ENCODE results near the gene KHDRBS1.
"Not testable (repeated sequence)": the region's sequence is repeated elsewhere in the genome, so short reads cannot be mapped to it uniquely, and the experiment has no call there.

The KHDRBS1 gene

GRCh38 chr1:32062867-32063230 is 49.2 kb downstream of the KHDRBS1 start:
- TF ChIP-seq, protein P1, sequence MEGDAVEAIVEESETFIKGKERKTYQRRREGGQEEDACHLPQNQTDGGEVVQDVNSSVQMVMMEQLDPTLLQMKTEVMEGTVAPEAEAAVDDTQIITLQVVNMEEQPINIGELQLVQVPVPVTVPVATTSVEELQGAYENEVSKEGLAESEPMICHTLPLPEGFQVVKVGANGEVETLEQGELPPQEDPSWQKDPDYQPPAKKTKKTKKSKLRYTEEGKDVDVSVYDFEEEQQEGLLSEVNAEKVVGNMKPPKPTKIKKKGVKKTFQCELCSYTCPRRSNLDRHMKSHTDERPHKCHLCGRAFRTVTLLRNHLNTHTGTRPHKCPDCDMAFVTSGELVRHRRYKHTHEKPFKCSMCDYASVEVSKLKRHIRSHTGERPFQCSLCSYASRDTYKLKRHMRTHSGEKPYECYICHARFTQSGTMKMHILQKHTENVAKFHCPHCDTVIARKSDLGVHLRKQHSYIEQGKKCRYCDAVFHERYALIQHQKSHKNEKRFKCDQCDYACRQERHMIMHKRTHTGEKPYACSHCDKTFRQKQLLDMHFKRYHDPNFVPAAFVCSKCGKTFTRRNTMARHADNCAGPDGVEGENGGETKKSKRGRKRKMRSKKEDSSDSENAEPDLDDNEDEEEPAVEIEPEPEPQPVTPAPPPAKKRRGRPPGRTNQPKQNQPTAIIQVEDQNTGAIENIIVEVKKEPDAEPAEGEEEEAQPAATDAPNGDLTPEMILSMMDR (conservative IDR thresholded peaks at IDR 0.05; ENCODE audit: low read depth, low read length) = no peak
- DNase-seq (ENCODE audit: low read depth) = no peak
- no peak overlapping the region for H3K4me3 ChIP-seq (ENCODE audit: low read length)

- DNase-seq (ENCODE audit: low read depth) = no peak
- TF ChIP-seq, protein P1 (conservative IDR thresholded peaks at IDR 0.05; ENCODE audit: low read depth, low read length) = peak; percentile 59
- no peak overlapping the region for H3K4me3 ChIP-seq (ENCODE audit: low read length)
Measured at GRCh38 chr1:32063261-32063681, 49.6 kb downstream of the KHDRBS1 start.

DNA sequence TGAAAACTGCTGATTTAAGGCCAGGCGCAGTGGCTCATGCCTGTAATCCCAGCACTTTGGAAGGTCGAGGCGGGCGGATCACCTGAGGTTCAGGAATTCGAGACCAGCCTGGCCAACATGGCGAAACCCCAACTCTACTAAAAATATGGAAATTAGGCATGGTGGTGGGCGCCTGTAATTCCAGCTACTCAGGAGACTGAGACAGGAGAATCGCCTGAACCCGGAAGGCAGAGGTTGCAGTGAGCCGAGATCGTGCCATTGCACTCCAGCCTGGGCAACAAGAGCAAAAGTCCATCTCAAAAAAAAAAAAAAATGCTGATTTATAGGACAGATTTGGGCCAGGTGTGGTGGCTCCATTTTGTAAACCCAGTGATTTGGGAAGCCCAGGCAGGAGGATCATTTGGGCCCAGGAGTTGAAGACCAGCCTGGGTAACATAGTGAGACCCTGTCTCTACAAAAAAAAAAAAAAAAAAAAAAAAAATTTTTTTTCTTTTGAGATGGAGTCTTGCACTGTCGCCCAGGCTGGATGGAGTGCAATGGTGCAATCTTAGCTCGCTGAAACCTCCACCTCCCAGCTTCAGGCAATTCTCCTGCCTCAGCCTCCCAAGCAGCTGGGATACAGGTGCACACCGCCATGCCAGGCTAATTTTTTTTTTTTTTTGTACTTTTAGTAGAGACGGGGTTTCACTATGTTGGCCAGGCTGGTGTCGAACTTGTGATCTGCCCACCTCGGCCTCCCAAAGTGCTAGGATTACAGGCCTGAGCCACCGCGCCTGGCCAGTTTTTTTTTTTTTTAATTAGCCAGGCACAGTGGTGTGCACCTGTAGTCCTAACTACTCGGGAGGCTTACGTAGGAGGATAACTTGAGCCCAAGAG is 52.2 kb downstream of the KHDRBS1 start:
- not testable (repeated sequence) for DNase-seq (ENCODE audit: low read depth); H3K4me3 ChIP-seq (ENCODE audit: low read length)

DNA sequence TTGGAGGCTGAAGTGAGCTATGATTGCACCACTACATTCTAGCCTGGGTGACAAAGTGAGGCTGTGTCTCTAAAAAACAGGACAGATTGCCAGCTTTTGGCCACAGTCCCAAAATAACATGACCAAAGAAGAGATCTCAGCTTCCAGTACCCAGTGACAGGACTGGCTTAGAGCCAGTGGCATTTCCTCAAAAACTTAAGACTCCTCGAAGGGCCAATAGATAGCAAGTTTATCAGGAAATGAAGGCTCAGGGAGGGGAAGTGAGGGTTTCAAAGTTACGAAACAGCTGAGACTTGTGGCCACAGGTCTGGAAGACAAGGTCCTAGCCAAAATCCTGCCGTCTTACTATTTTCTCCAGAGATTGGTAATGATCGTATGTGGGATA is 52.8 kb downstream of the KHDRBS1 start:
- peak; percentile 32 for DNase-seq (ENCODE audit: low read depth)
- no peak overlapping the region for H3K4me3 ChIP-seq (ENCODE audit: low read length)
- TF ChIP-seq, protein P1 (conservative IDR thresholded peaks at IDR 0.05; ENCODE audit: low read depth, low read length) = no peak

- TF ChIP-seq, protein P1 (conservative IDR thresholded peaks at IDR 0.05; ENCODE audit: low read depth, low read length) = no peak
- no peak for DNase-seq (ENCODE audit: low read depth)
- H3K4me3 ChIP-seq (ENCODE audit: low read length) = no peak overlapping the region
Measured at GRCh38 chr1:32068957-32069588, 55.4 kb downstream of the KHDRBS1 start.

DNA sequence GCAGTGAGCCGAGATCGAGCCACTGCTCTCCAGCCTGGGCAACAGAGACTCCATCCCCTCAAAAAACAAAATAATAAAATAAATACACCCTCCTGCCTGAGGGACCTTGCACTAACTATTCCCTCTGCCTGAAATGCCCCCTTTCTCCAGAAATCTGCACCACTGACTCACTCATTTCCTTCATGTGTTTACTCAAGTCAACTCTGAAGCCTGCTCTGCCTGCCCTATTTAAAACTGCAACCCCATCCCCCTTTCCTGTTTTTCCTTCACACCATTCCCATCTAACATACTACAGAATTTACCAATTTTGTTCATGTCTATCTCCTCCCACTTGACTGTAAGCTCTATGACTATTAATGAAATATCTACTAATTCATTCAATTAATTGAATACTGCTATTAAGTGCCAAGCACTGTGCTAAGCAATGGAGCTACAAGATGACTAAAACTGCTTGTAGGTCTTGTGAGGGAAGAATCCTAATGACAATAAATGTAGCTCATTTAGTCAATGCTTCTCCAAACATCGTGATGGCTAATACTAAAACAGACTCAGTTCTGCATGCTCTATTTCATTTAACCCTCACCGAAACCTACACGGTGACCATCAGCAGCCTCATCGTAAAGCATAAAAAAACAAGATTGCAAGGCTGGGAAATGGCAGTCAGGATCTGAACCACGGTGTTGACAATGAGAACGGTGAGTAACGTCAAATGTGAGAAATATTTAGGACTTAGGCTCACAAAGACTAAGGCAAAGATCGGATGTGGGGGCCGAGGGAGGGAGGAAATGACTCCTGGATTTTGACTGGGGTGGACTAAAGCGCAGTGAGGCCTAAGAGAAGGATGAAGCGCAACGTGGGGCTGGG is 58.3 kb downstream of the KHDRBS1 start:
- no peak for DNase-seq (ENCODE audit: low read depth)
- peak overlapping the region; percentile 64 for H3K4me3 ChIP-seq (ENCODE audit: low read length)
- TF ChIP-seq, protein P1 (conservative IDR thresholded peaks at IDR 0.05; ENCODE audit: low read depth, low read length) = no peak

GRCh38 chr1:32072622-32073298 is 59.1 kb downstream of the KHDRBS1 start, which contains the start of gene TMEM39B:
TSS of gene TMEM39B (plus strand) at chr1:32072939. CDS start at chr1:32073048, 109 bp downstream.
- H3K4me3 ChIP-seq (ENCODE audit: low read length) = peak within 1 kb of the TSS; percentile 64
- TF ChIP-seq, protein P1 (conservative IDR thresholded peaks at IDR 0.05; ENCODE audit: low read depth, low read length) = no peak
- peak; percentile 78 for DNase-seq (ENCODE audit: low read depth)
